Measurements from ENCODE around the gene ERC2.

- TF ChIP-seq POLR2A (IDR thresholded peaks at IDR 0.05) = no peak
- no peak for TF ChIP-seq CTCF (IDR thresholded peaks at IDR 0.05)
- no peak for TF ChIP-seq POLR2AphosphoS5 (IDR thresholded peaks at IDR 0.05)
Observed at GRCh38 chr3:55804170-55805095, 663.8 kb downstream of the ERC2 start.

Data from upper lobe of left lung (tissue), 4 donors.